ENCODE data around the gene CBX7. TPM values are rescaled to one million over a fixed set of nuclear protein-coding genes. Genes with fewer than 3 reads are reported as not detected.

CBX7 gene
- total RNA-seq, 4 donors from 2014 or later, result 4.7 to 56.1 (median 19.5) TPM

DNA sequence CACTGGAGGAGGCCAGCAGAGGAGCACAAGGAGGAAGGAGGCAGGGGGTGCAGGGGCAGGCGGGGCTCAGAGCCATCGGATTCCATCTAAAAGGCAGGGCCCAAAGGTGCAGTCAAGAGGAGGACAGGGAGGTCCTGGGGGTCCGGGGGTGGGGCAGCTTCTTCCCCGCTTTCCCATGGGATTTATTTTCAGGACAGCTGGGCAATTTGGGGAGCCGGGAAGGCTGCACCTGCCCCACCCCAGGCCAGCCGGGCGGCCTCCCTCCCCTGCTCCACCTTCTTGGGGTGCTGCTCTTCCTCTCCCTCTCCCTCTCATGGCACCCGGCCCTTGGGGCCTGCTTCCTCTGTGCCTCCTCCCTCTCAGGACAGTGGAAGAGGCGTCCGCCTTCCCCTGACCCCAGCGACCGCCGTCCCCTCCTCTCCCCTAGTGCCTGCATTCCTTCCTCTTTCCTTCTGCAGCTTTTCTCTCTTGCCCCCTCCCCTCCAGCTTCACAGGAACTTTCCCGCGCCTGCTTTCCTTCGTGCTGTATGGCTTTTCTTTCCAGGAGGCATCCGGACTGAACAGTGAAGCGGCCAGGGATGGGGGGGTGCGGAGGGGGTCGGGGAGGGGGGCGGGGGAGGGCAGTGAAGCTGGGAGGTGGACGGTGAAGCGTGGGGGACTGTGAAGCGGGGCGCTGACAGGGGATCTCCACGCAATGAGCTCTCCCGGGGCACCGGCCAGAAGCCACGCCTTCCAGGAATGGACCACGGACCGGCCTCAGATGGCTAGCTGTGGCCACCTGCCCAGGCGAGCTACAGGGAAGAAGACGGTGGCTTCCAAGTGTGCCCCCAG, 28.5 kb downstream of the CBX7 start:
- no peak overlapping the region for H3K27ac ChIP-seq
- peaks cover 0 to 8% (median 0%) of the 10 kb centered on the region in 4 donors for H3K27me3 ChIP-seq
- H3K4me3 ChIP-seq, result no peak overlapping the region
- H3K9me3 ChIP-seq, result no peaks in the 10 kb centered on the region
- intact Hi-C loops (cut with DNase I), result loop anchor here (5.0 to 10.0 kb wide), 2 partner anchors 117 to 259 kb away; no protein-coding TSS in a partner anchor
- WGBS, 2 donors, result 46 to 51% methylated on average over 19 to 27 of the region's 33 CpGs
- DNase-seq, result no peak
- no peak for TF ChIP-seq POLR2A (IDR thresholded peaks at IDR 0.05)
- TF ChIP-seq, protein P1, sequence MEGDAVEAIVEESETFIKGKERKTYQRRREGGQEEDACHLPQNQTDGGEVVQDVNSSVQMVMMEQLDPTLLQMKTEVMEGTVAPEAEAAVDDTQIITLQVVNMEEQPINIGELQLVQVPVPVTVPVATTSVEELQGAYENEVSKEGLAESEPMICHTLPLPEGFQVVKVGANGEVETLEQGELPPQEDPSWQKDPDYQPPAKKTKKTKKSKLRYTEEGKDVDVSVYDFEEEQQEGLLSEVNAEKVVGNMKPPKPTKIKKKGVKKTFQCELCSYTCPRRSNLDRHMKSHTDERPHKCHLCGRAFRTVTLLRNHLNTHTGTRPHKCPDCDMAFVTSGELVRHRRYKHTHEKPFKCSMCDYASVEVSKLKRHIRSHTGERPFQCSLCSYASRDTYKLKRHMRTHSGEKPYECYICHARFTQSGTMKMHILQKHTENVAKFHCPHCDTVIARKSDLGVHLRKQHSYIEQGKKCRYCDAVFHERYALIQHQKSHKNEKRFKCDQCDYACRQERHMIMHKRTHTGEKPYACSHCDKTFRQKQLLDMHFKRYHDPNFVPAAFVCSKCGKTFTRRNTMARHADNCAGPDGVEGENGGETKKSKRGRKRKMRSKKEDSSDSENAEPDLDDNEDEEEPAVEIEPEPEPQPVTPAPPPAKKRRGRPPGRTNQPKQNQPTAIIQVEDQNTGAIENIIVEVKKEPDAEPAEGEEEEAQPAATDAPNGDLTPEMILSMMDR (IDR thresholded peaks at IDR 0.05), result no peak
- peaks cover 0 to 5% (median 0%) of the 10 kb centered on the region in 3 donors for H3K4me1 ChIP-seq
- H3K36me3 ChIP-seq, result no peaks in the 10 kb centered on the region

DNA sequence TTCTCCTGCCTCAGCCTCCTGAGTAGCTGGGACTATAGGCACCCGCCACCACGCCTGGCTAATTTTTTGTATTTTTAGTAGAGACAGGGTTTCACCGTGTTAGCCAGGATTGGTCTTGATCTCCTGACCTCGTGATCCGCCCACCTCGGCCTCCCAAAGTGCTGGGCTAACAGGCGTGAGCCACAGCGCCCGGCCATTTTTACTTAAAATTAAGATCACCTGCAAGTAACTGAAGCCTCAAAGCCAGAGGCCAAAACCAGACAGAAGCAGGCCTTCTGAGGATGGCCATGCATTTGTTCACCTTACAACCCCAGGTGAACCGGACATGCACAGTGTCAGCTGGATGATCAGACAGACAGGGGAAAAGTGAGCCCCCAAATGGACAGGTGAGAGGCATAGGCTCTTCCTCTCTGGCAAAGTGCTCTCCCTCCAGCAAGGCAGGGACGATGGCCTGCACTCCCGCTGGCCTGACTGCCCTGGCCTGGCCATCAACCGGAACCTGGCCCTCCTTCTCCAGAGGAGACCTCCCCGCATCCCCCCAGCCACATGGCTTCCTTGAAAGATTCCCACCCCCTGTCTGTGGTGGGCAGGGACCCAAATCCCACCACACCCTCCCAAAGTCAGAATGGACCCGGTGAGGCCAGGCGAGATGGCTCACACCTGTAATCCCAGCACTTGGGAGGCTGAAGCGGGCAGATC, 29.6 kb downstream of the CBX7 start:
- no peaks in the 10 kb centered on the region for H3K9me3 ChIP-seq
- no peak overlapping the region for H3K4me3 ChIP-seq
- intact Hi-C loops (cut with DNase I), result loop anchor here (5.0 to 10.0 kb wide), 2 partner anchors 116 to 258 kb away; no protein-coding TSS in a partner anchor
- WGBS, 2 donors, result 85 to 88% methylated on average over 8 to 12 of the region's 17 CpGs
- H3K27me3 ChIP-seq, result peaks cover 0 to 8% (median 0%) of the 10 kb centered on the region in 4 donors
- H3K36me3 ChIP-seq, result no peaks in the 10 kb centered on the region
- no peak overlapping the region for H3K27ac ChIP-seq
- H3K4me1 ChIP-seq, result peaks cover 0 to 8% (median 0%) of the 10 kb centered on the region in 3 donors
- TF ChIP-seq POLR2A (IDR thresholded peaks at IDR 0.05), result no peak
- TF ChIP-seq, protein P1 (IDR thresholded peaks at IDR 0.05), result no peak
- DNase-seq, result no peak

DNA sequence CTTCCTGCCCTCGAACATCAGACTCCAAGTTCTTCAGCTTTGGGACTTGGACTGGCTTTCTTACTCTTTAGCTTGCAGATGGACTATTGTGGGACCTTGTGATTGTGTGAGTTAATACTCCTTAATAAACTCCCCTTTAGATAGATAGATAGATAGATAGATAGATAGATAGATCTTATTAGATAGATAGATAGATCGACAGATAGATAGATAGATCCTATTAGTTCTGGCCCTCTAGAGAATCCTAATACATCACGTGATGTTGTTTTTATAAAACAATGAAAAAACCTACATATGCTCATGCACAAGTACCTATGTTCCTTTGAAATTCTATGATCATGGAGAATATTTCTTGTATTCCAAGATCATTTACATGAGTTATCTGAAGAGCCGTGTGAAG, 31.5 kb downstream of the CBX7 start:
- H3K4me1 ChIP-seq, result peaks cover 0 to 12% (median 0%) of the 10 kb centered on the region in 3 donors
- no peaks in the 10 kb centered on the region for H3K9me3 ChIP-seq
- WGBS, 2 donors, result 85 to 87% methylated on average over 4 of the region's 4 CpGs
- no peak overlapping the region for H3K27ac ChIP-seq
- H3K36me3 ChIP-seq, result no peaks in the 10 kb centered on the region
- intact Hi-C loops (cut with DNase I), result loop anchor here (5.0 to 10.0 kb wide), 2 partner anchors 114 to 256 kb away; no protein-coding TSS in a partner anchor
- H3K4me3 ChIP-seq, result no peak overlapping the region
- TF ChIP-seq POLR2A (IDR thresholded peaks at IDR 0.05), result no peak
- TF ChIP-seq, protein P1 (IDR thresholded peaks at IDR 0.05), result no peak
- DNase-seq, result no peak
- H3K27me3 ChIP-seq, result peaks cover 0 to 18% (median 0%) of the 10 kb centered on the region in 4 donors

DNA sequence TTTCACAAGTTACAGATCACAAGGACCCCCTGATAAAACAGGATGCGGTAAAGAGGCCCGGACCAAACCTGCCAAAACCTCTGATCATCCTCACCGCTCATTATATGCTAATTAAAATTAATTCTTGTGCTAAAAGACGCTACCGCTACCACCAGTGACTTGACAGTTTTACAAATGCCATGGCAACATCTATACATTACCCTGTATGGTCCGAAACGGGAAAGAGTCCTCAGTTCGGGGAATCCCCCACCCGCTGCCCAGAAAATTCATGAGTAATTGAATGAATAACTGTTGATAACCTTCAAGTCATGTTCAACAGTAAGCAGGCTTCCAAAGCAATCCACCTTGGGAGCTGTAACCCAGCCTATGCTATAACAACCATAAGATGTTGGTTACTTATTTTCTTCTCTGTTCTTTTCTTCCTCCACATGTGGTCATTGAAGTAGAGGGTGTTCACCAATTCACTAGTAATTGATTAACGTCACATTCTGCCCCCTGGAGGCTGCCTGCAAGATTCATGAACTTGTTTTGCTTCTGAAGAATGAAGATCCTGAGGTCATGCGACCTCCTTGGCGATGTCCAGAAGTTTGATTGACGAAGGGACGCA, 34.8 kb downstream of the CBX7 start:
- Histone ChIP-seq H3K9me3 (no peaks in the 10 kb centered on the region), H3K4me1 (peaks cover 0 to 10% (median 0%) of the 10 kb centered on the region in 3 donors), H3K27ac (no peak overlapping the region), H3K4me3 (no peak overlapping the region), H3K27me3 (peaks cover 0 to 19% (median 0%) of the 10 kb centered on the region in 4 donors), H3K36me3 (no peaks in the 10 kb centered on the region)
- DNase-seq, result no peak
- 41 to 42% methylated on average over 10 to 14 of the region's 14 CpGs for WGBS, 2 donors
- intact Hi-C loops (cut with DNase I), result no loop called here
- TF ChIP-seq, protein P1 (IDR thresholded peaks at IDR 0.05), result peak in 5 of 6 experiments; percentile 42 to 60 (median 57)
- no peak for TF ChIP-seq POLR2A (IDR thresholded peaks at IDR 0.05)

Measured in esophagus squamous epithelium (tissue), 5 donors.